Hepatic stellate cell (primary cell): ENCODE data around the gene GPR6.

Experiments used
- DNase-seq: peaks from one replicate; pipeline ENCODE4 v3.0.0; 2011; ENCODE audit warnings: low spot score

GPR6 gene

GRCh38 chr6:109999740-110000139 is 21.6 kb downstream of the GPR6 start:
- no peak for DNase-seq

DNA sequence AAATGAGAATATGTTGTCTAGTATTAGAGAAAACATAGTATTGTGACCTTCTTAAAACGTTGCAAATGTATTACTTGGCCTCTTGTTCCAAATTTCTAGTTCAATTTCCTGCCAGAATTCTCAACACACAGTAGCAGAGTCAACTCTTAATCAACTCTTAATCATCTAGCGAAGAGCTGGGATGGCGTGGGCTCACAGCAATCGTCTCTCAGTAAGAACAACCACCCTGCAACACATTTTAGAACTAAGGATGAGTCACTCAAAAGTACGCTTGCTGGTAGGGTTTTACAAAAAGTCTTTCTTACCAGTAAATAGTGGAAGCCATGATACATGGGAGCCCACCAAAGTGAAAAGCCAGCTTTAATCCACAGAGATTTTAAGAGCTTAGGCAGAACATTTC is 24.6 kb downstream of the GPR6 start:
- no peak for DNase-seq

DNA sequence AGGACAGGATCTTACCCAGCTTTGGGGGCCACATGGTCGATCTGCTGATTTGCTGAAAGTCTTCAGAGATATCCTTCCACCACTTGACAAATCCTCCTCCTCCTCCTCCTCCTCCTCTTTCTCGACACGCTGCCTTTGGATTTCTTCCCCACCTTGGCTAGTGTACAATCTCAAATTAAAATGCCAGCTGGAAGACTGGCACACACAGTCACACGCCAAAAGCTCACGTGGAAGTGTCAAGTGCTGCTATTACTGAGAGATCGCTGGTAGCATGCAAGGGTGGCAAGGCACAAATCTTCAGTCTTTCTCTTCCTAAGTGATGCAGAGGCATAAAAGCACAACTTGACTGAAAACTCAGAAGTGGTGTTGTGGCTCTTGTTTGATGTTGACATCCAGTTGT is 35.3 kb downstream of the GPR6 start:
- no peak for DNase-seq

DNA sequence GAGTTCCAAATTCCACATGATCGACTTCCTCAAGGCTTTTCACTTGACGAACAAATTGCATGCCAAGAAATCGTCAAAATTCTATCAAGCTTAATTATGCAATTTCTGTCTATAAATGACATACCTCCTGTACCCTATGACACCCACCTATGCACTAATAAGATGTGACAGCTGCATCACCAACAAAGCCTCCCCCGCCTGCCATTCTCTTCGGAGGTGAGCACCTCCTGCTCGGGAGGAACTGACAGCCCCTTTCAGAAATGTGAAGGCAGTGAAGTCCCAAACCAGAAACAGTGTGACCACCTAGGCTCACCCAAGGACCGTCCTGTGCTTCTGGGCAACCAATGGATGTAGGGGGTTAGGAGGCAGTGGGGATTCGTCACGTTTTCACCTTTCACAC is 37.1 kb downstream of the GPR6 start:
- no peak for DNase-seq

GRCh38 chr6:110017306-110017705 is 39.2 kb downstream of the GPR6 start:
- DNase-seq = no peak

- no peak for DNase-seq
Measured at GRCh38 chr6:110017946-110018345, 39.8 kb downstream of the GPR6 start.

DNA sequence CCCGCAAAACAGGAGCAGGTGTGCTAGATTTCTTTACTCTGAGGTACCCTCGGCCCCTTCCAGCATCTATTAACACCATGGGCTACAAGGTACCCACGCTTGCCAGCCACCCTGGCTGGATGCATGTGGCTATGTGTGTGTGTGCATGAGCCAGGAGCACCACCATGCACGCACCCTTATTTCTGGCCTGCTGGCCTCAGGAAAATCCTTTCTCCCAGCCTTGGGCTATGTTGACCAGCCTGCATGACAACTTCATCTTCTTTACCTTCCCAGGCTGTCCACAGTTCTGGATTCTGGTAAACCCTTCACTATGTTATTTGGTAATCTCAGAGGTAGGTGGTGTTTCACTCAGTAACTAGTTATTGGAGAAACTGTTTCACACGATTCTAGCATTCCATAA is 40.4 kb downstream of the GPR6 start:
- no peak for DNase-seq

GRCh38 chr6:110020888-110021287 is 42.8 kb downstream of the GPR6 start:
- DNase-seq = no peak

DNA sequence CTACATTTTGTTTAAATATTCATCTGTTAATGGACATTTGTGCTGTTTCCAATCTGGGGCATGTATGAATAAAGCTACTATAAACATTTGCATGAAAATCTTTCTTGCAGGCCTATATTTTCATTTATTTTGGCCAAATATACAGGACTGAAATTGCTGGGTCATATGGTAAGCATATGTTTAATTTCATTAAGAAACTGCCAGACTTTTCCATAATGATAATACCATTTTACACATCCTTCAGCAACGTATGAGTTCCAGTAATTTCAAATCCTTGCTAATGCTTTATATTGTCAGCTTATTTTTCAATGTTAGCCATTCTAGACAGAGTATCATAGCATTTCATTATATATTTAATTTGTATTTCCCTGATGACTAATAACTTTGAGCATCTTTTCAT is 51.0 kb downstream of the GPR6 start:
- DNase-seq = no peak
